AG10803 (cell line): ENCODE data around the gene KIF16B.

Experiments used
- DNase-seq: peaks from one replicate; pipeline ENCODE4 v3.0.0; 2010; ENCODE audit warnings: low read depth
- H3K4me3 ChIP-seq: 2 replicates; pipeline ENCODE4 v1.5.1; 2011; ENCODE audit warnings: mild to moderate bottlenecking, low read length, control low read depth
- TF ChIP-seq, protein P1 (sequence below): conservative IDR thresholded peaks from 2 replicates; pipeline ENCODE4 v1.5.1; 2011; ENCODE audit warnings: mild to moderate bottlenecking, low read length, control low read depth, inconsistent platforms

KIF16B gene

DNA sequence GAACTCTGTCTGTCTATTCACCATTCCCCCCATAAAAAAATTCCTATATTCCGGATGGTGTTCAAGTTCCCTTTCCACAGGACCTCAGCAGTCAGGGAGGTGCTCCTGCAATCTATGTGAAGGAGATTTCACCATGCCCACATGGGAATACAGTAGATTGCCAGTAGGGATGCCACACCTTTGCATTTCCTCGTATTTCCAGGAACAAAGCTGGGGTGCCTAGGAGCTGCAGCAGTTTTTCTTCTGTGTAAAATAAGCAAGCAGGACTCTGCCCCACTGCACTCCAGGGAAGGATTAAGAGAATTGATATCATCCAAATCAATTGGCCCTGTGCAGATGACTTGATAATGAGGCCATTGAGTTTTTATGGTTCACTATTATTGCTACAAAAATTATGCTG, 7.4 kb upstream of the KIF16B start:
- no peak overlapping the region for H3K4me3 ChIP-seq
- TF ChIP-seq, protein P1, sequence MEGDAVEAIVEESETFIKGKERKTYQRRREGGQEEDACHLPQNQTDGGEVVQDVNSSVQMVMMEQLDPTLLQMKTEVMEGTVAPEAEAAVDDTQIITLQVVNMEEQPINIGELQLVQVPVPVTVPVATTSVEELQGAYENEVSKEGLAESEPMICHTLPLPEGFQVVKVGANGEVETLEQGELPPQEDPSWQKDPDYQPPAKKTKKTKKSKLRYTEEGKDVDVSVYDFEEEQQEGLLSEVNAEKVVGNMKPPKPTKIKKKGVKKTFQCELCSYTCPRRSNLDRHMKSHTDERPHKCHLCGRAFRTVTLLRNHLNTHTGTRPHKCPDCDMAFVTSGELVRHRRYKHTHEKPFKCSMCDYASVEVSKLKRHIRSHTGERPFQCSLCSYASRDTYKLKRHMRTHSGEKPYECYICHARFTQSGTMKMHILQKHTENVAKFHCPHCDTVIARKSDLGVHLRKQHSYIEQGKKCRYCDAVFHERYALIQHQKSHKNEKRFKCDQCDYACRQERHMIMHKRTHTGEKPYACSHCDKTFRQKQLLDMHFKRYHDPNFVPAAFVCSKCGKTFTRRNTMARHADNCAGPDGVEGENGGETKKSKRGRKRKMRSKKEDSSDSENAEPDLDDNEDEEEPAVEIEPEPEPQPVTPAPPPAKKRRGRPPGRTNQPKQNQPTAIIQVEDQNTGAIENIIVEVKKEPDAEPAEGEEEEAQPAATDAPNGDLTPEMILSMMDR: no peak

GRCh38 chr20:16580147-16580546, 6.9 kb upstream of the KIF16B start:
- TF ChIP-seq, protein P1: no peak
- DNase-seq: peak; percentile 92
- H3K4me3 ChIP-seq: no peak overlapping the region

More for the DNA sequence above, 7.4 kb upstream of the KIF16B start:
- no peak for DNase-seq

GRCh38 chr20:16576219-16576618, 3.0 kb upstream of the KIF16B start:
- TF ChIP-seq, protein P1: no peak
- no peak for DNase-seq
- no peak overlapping the region for H3K4me3 ChIP-seq

- TF ChIP-seq, protein P1: no peak
- DNase-seq: no peak
- peak overlapping the region; percentile 64 for H3K4me3 ChIP-seq
These were observed 2.3 kb upstream of the KIF16B start for GRCh38 chr20:16575390-16576140.

- TF ChIP-seq, protein P1: no peak
- peak; percentile 75 for DNase-seq
- peak overlapping the region; percentile 64 for H3K4me3 ChIP-seq
These were observed 1.6 kb upstream of the KIF16B start for GRCh38 chr20:16574656-16575355.

GRCh38 chr20:16571333-16571732, 1.9 kb downstream of the KIF16B start:
- TF ChIP-seq, protein P1: no peak
- no peak overlapping the region for H3K4me3 ChIP-seq
- no peak for DNase-seq
